ENCODE results near the gene PIK3CB.

GRCh38 chr3:138615462-138615861 is 219.3 kb downstream of the PIK3CB start:
- TF ChIP-seq CTCF (IDR thresholded peaks at IDR 0.05) (no peak), POLR2AphosphoS5 (IDR thresholded peaks at IDR 0.05) (no peak)

Measured in prostate gland (tissue), 2 donors.